Thyroid gland (tissue), 4 donors: ENCODE data around the gene RPH3AL.

ENCODE experiments used
- POLR2A ChIP-seq, 2 donors: fragments of 450-650 bp; IDR thresholded peaks; one replicate each; pipeline ENCODE4 v1.6.1; 2017; ENCODE audit warnings: antibody characterized with exemption in 2 of 2, mild to moderate bottlenecking in 2 of 2, moderate library complexity in 1 of 2
- TF ChIP-seq, protein P1 (sequence below), 6 experiments: fragments of 200-600 bp in 3 of 6; fragments of 450-650 bp in 3 of 6; sonication (generic) in 3 of 6; IDR thresholded peaks; one replicate each; pipeline ENCODE4 v1.5.1; 2016 to 2019; ENCODE audit warnings: antibody characterized with exemption in 6 of 6, mild to moderate bottlenecking in 2 of 6, inconsistent platforms in 1 of 6, moderate library complexity in 1 of 6

- TF ChIP-seq, protein P1, sequence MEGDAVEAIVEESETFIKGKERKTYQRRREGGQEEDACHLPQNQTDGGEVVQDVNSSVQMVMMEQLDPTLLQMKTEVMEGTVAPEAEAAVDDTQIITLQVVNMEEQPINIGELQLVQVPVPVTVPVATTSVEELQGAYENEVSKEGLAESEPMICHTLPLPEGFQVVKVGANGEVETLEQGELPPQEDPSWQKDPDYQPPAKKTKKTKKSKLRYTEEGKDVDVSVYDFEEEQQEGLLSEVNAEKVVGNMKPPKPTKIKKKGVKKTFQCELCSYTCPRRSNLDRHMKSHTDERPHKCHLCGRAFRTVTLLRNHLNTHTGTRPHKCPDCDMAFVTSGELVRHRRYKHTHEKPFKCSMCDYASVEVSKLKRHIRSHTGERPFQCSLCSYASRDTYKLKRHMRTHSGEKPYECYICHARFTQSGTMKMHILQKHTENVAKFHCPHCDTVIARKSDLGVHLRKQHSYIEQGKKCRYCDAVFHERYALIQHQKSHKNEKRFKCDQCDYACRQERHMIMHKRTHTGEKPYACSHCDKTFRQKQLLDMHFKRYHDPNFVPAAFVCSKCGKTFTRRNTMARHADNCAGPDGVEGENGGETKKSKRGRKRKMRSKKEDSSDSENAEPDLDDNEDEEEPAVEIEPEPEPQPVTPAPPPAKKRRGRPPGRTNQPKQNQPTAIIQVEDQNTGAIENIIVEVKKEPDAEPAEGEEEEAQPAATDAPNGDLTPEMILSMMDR (IDR thresholded peaks at IDR 0.05): no peak
- TF ChIP-seq POLR2A (IDR thresholded peaks at IDR 0.05): no peak
Observed at GRCh38 chr17:193426-193810, 159.2 kb downstream of the RPH3AL start.
